Measurements from ENCODE around the gene FBXO4. TPM values are rescaled to one million over a fixed set of nuclear protein-coding genes. Genes with fewer than 3 reads are reported as not detected.
A peak's percentile ranks its signal among the peaks of the same experiment; 100 is the strongest.

The FBXO4 gene
- polyA plus RNA-seq, 2 of the 4 experiments (the other 2 are of a cell fraction), result 9.8 to 22.5 TPM

DNA sequence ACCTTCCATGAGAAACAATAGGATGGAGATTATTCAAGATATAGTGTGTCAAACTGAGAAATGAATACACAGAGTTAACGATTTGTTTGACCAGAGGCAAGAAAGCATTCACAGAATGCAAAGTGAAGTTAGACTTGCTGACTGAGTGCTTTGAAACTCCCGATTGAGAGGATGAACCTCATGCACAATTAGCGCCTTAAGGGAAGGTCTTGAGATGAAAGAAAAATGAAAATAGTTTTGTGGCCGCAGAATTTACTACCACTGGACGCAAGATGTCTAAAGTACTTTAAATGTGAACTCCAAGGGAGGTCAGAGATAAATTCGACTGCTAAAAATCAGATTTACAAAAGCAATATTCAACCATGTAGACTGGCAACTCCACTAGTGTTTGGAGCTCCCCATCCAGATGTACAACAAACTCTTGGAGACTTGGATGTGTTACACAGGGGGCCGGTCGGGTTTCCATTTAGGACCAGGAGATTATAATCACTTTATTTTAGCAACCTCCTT, 21.6 kb upstream of the FBXO4 start:
- ChIA-PET POLR2A (interaction anchor here (1.0 to 2.2 kb wide), 8 partner anchors 8 to 1046 kb away, joined by 3 to 27 read pairs (median 4); partner anchors contain the start of gene FBXO4), CTCF (no interaction called here)
- TF ChIP-seq PHF8 (IDR thresholded peaks at IDR 0.05; ENCODE audit: borderline replicate concordance, low read depth) (peak; percentile 64; the same call in 1 of the 2 replicates), POLR2AphosphoS2 (conservative IDR thresholded peaks at IDR 0.05; ENCODE audit: low read length) (no peak)
- peak overlapping the region; percentile 87 for H3K4me2 ChIP-seq
- FAIRE-seq (no peak), ATAC-seq (no peak), DNase-seq (ENCODE audit: low read depth in 1 of 2, low spot score in 1 of 2) (no peak)
- H3K4me3 ChIP-seq, result peak overlapping the region; percentile 90
- WGBS (ENCODE audit: missing lambda C conversion rate), result 13% methylated on average over 8 of the region's 8 CpGs
- no peak overlapping the region for H3K27ac ChIP-seq
- peaks cover 14% of the 10 kb centered on the region for H3K4me1 ChIP-seq
- H3K9me3 ChIP-seq, result no peaks in the 10 kb centered on the region

DNA sequence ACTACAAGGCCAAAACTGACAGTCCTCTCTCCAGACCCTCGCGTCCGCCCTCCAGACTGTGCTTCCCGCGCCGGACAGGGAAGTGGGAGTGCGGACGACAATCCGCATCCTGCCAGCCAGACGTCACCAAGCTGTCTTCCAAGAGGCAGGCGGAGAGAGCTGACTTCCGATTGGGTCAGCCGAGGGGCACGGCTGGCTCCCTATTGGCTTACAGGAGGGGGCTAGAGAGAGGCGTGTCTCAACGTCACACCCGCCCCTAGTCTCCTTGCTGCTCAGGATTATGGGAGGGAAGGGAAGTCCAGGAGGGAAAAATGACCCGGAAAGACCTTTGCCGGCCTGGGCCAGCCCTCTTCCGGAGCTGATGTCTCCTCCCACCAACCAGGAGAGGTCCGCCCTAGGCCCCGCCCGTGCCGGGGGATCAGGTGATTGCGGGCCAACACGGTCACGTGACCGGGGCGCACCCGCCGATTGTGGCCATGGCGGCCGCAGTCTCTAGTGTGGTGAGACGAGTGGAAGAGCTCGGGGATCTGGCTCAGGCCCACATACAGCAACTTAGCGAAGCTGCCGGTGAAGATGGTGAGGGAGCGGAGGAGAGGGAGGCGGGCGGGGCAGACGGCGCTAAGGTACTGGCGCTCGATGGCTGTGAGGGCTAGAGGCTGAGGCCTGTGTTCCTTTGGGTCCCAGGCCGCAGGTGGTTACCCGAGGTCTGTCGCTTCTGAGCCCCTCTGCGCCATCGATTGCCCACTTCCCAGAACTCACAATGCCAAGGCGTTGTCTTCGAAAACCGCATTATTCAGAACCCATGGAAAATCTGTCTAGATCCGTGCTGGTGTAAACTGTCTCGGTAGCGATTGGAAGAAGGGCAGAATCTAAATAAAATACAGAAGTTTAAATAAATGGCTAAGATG, 20.9 kb upstream of the FBXO4 start, which contains the start of gene RIMOC1:
Gene RIMOC1 (plus strand): TSS at position 453 of the 908 bp plus-strand sequence. CDS start 24 bp downstream, at position 477.
- peak; percentile 99 to 100 for ATAC-seq
- H3K9me3 ChIP-seq, result no peaks in the 10 kb centered on the region
- TF ChIP-seq POLR2AphosphoS2 (conservative IDR thresholded peaks at IDR 0.05; ENCODE audit: low read length) (no peak), RAD21 (conservative IDR thresholded peaks at IDR 0.05 in 1 of 2, IDR thresholded peaks at IDR 0.05 in 1 of 2) (no peak), HOXB13 (CRISPR knock-in tag; IDR thresholded peaks at IDR 0.05; ENCODE audit: low read depth) (0 out of 2 replicates have a peak, but pooled peaks have one; percentile 34), NFE2L2 (conservative IDR thresholded peaks at IDR 0.05; ENCODE audit: low read length) (no peak), JUN (IDR thresholded peaks at IDR 0.05) (peak in 1 of 2 experiments; percentile 89; a peak in 4 of 5 replicates), ZNF302 (CRISPR knock-in tag; IDR thresholded peaks at IDR 0.05) (no peak), MYC (IDR thresholded peaks at IDR 0.05; ENCODE audit: borderline replicate concordance, low read length) (no peak), ZSCAN20 (CRISPR knock-in tag; IDR thresholded peaks at IDR 0.05) (no peak), ZC3H11A (IDR thresholded peaks at IDR 0.05) (no peak), HEYL (CRISPR knock-in tag; IDR thresholded peaks at IDR 0.05) (0 out of 2 replicates have a peak, but pooled peaks have one; percentile 33), HOXA7 (CRISPR knock-in tag; IDR thresholded peaks at IDR 0.05) (no peak), EP300 (IDR thresholded peaks at IDR 0.05) (no peak; a peak in 1 of 5 replicates), HDAC2 (IDR thresholded peaks at IDR 0.05) (peak; percentile 71; the same call in 1 of the 2 replicates), ESRRA (IDR thresholded peaks at IDR 0.05; ENCODE audit: borderline replicate concordance, low read length) (no peak), PHF8 (IDR thresholded peaks at IDR 0.05; ENCODE audit: borderline replicate concordance, low read depth) (peak; percentile 99), SMC3 (IDR thresholded peaks at IDR 0.05) (no peak), SREBF2 (IDR thresholded peaks at IDR 0.05) (no peak), TP53 (CRISPR knock-in tag; IDR thresholded peaks at IDR 0.05) (0 out of 2 replicates have a peak, but pooled peaks have one; percentile 38), KDM5A (IDR thresholded peaks at IDR 0.05) (peak; percentile 98), GATA3 (IDR thresholded peaks at IDR 0.05; ENCODE audit: borderline replicate concordance) (peak; percentile 29; the same call in 1 of the 2 replicates), CHD4 (IDR thresholded peaks at IDR 0.05; ENCODE audit: borderline replicate concordance) (no peak), KDM1A (IDR thresholded peaks at IDR 0.05; ENCODE audit: low read depth) (no peak)
- TF ChIP-seq, protein P1, sequence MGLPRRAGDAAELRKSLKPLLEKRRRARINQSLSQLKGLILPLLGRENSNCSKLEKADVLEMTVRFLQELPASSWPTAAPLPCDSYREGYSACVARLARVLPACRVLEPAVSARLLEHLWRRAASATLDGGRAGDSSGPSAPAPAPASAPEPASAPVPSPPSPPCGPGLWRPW (IDR thresholded peaks at IDR 0.05), result no peak
- TF ChIP-seq, protein P2, sequence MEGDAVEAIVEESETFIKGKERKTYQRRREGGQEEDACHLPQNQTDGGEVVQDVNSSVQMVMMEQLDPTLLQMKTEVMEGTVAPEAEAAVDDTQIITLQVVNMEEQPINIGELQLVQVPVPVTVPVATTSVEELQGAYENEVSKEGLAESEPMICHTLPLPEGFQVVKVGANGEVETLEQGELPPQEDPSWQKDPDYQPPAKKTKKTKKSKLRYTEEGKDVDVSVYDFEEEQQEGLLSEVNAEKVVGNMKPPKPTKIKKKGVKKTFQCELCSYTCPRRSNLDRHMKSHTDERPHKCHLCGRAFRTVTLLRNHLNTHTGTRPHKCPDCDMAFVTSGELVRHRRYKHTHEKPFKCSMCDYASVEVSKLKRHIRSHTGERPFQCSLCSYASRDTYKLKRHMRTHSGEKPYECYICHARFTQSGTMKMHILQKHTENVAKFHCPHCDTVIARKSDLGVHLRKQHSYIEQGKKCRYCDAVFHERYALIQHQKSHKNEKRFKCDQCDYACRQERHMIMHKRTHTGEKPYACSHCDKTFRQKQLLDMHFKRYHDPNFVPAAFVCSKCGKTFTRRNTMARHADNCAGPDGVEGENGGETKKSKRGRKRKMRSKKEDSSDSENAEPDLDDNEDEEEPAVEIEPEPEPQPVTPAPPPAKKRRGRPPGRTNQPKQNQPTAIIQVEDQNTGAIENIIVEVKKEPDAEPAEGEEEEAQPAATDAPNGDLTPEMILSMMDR (IDR thresholded peaks at IDR 0.05), result no peak
- TF ChIP-seq, protein P3, sequence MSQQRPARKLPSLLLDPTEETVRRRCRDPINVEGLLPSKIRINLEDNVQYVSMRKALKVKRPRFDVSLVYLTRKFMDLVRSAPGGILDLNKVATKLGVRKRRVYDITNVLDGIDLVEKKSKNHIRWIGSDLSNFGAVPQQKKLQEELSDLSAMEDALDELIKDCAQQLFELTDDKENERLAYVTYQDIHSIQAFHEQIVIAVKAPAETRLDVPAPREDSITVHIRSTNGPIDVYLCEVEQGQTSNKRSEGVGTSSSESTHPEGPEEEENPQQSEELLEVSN (IDR thresholded peaks at IDR 0.05; ENCODE audit: borderline replicate concordance, low read depth), result peak; percentile 16; the same call in 1 of the 2 replicates
- TF ChIP-seq, protein P4, sequence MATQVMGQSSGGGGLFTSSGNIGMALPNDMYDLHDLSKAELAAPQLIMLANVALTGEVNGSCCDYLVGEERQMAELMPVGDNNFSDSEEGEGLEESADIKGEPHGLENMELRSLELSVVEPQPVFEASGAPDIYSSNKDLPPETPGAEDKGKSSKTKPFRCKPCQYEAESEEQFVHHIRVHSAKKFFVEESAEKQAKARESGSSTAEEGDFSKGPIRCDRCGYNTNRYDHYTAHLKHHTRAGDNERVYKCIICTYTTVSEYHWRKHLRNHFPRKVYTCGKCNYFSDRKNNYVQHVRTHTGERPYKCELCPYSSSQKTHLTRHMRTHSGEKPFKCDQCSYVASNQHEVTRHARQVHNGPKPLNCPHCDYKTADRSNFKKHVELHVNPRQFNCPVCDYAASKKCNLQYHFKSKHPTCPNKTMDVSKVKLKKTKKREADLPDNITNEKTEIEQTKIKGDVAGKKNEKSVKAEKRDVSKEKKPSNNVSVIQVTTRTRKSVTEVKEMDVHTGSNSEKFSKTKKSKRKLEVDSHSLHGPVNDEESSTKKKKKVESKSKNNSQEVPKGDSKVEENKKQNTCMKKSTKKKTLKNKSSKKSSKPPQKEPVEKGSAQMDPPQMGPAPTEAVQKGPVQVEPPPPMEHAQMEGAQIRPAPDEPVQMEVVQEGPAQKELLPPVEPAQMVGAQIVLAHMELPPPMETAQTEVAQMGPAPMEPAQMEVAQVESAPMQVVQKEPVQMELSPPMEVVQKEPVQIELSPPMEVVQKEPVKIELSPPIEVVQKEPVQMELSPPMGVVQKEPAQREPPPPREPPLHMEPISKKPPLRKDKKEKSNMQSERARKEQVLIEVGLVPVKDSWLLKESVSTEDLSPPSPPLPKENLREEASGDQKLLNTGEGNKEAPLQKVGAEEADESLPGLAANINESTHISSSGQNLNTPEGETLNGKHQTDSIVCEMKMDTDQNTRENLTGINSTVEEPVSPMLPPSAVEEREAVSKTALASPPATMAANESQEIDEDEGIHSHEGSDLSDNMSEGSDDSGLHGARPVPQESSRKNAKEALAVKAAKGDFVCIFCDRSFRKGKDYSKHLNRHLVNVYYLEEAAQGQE (IDR thresholded peaks at IDR 0.05), result no peak
- TF ChIP-seq, protein P5, sequence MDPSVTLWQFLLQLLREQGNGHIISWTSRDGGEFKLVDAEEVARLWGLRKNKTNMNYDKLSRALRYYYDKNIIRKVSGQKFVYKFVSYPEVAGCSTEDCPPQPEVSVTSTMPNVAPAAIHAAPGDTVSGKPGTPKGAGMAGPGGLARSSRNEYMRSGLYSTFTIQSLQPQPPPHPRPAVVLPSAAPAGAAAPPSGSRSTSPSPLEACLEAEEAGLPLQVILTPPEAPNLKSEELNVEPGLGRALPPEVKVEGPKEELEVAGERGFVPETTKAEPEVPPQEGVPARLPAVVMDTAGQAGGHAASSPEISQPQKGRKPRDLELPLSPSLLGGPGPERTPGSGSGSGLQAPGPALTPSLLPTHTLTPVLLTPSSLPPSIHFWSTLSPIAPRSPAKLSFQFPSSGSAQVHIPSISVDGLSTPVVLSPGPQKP (IDR thresholded peaks at IDR 0.05; ENCODE audit: low read depth, low read length), result 0 out of 2 replicates have a peak, but pooled peaks have one; percentile 56

More for the DNA sequence above, 20.9 kb upstream of the FBXO4 start, which contains the start of gene RIMOC1:
- ChIA-PET CTCF (interaction anchor here (1.3 kb wide), 1 partner anchor 61 kb away, joined by 4 read pairs; no protein-coding TSS in a partner anchor), POLR2A (interaction anchor here (1.0 to 2.2 kb wide), 8 partner anchors 8 to 1046 kb away, joined by 3 to 27 read pairs (median 4); partner anchors contain the start of gene FBXO4)
- peak within 1 kb of the TSS; percentile 81 to 90 for H3K27ac ChIP-seq
- FAIRE-seq, result peak; percentile 92
- peak within 1 kb of the TSS; percentile 99 for H3K4me2 ChIP-seq
- peaks cover 14% of the 10 kb centered on the region for H3K4me1 ChIP-seq
- under 1% methylated on average over 41 of the region's 55 CpGs for WGBS (ENCODE audit: missing lambda C conversion rate)
- H3K4me3 ChIP-seq, result peak within 1 kb of the TSS; percentile 90
- DNase-seq (ENCODE audit: low read depth in 1 of 2, low spot score in 1 of 2), result peak; percentile 91 to 99
